IPS DF 4.7 (cell line): Measurements from ENCODE around the gene CH25H.

Source experiments
- DNase-seq: peaks from one replicate; pipeline ENCODE4 v3.0.0-alpha.2; 2013; ENCODE audit warnings: low spot score; ENCODE audit errors: extremely low read depth

CH25H gene

DNA sequence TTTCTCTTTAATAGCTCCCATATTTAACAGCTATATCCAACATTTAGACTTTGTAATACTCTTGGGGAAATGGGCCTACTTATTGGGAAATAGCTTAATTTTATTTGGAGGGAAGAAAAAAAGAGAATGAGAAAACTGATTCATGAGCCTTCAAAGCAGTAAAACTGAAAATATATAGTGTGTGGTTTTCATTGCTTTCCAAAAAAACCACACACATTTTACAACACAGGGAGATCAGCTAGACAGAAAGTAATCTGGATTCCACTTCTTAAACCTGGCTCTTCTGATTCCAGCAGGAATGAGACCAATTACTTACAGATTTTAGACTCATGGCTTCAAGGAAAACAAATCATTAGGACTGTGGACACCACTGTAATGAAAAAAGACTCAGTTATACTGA is 48.7 kb downstream of the CH25H start:
- DNase-seq = no peak

DNA sequence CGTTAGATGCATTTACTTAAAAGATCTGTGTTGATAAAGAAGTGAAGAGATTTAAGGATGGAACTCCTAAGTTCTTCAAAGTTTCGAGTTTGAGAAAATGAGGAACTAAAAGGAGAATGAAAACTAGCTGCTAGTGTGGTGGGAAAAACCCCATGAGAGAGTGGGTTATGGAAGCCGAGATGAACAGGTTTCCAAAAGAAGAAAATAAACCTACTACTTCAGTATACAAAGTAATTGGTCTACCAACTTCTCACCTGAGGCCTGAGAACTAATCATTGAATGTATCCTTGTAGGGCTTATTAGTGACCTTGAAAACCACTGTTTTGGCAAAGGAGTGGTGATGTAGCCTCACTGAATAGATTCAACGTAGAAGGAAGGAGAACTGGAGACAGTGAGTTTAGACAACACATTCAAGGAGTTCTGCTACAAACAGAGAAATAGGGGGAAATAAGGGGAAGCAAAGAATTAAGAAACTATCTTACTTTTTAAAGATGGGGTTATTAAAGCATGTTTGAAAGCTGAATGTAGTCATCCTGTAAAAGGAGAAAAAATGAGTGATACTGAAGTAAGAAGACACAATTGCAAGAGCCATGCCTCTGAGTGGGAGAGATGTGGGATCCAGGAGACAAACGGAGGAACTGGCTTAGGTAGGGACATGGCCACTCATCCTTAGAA is 50.8 kb downstream of the CH25H start:
- DNase-seq = no peak
